Thoracic aorta (tissue), 2 donors: ENCODE data around the gene MIPOL1. TPM values are rescaled to one million over a fixed set of nuclear protein-coding genes. Genes with fewer than 3 reads are reported as not detected.

Experiments used
- ATAC-seq: fragments of 150-250 bp; one replicate; pipeline ENCODE4 v1.8.0; 2017; ENCODE audit warnings: low read depth; ENCODE audit not compliant: insufficient number of reproducible peaks, low FRiP score
- DNase-seq: peaks from one replicate; pipeline ENCODE4 v3.0.0-alpha.2; 2020; ENCODE audit warnings: low spot score
- H3K27ac ChIP-seq, 2 donors: fragments of 200-600 bp; sonication (generic); 1 replicate in 1 of 2; 2 replicates in 1 of 2; pipeline ENCODE4 v1.5.1; 2016; ENCODE audit warnings: mild to moderate bottlenecking in 2 of 2, moderate library complexity in 2 of 2
- H3K27me3 ChIP-seq: fragments of 200-600 bp; sonication (generic); replicated peaks from 2 replicates; pipeline ENCODE4 v1.6.0; 2016; ENCODE audit warnings: mild to moderate bottlenecking; ENCODE audit not compliant: insufficient read depth
- H3K36me3 ChIP-seq: fragments of 200-600 bp; sonication (generic); one replicate; pipeline ENCODE4 v1.5.1; 2016
- H3K4me1 ChIP-seq, 2 donors: fragments of 200-600 bp; sonication (generic); 1 replicate in 1 of 2; 2 replicates in 1 of 2; pipeline versions ENCODE4 v1.5.1 to v1.6.0; 2016; ENCODE audit warnings: low read depth in 2 of 2, mild to moderate bottlenecking in 1 of 2; ENCODE audit not compliant: control insufficient read depth in 1 of 2
- H3K4me3 ChIP-seq: fragments of 200-600 bp; sonication (generic); 2 replicates; pipeline ENCODE4 v1.5.1; 2016; ENCODE audit warnings: mild to moderate bottlenecking
- H3K9me3 ChIP-seq: fragments of 200-600 bp; sonication (generic); 2 replicates; pipeline ENCODE4 v1.5.1; 2016
- CTCF ChIP-seq: fragments of 200-600 bp; sonication (generic); IDR thresholded peaks from one replicate; pipeline ENCODE4 v1.5.1; 2019; ENCODE audit warnings: antibody characterized with exemption
- total RNA-seq, 2 donors: library from RNA; depleted of rRNA; stranded (reverse); fragments of >200 nt; gene quantifications; one replicate each; pipeline versions ENCODE4 v1.1.0 to v1.2.3, GENCODE V29; 2016

MIPOL1 gene
- total RNA-seq, 2 donors from 2014 or later: 13.1 to 16.8 TPM

GRCh38 chr14:37569729-37570128, 372.0 kb downstream of the MIPOL1 start:
- no peaks in the 10 kb centered on the region for H3K27me3 ChIP-seq
- H3K36me3 ChIP-seq: no peaks in the 10 kb centered on the region
- peaks cover 8 to 33% of the 10 kb centered on the region in 2 donors for H3K4me1 ChIP-seq
- no peak overlapping the region for H3K4me3 ChIP-seq
- no peak for TF ChIP-seq CTCF
- DNase-seq: no peak
- H3K9me3 ChIP-seq: no peaks in the 10 kb centered on the region
- no peak for ATAC-seq
- H3K27ac ChIP-seq: no peak overlapping the region

DNA sequence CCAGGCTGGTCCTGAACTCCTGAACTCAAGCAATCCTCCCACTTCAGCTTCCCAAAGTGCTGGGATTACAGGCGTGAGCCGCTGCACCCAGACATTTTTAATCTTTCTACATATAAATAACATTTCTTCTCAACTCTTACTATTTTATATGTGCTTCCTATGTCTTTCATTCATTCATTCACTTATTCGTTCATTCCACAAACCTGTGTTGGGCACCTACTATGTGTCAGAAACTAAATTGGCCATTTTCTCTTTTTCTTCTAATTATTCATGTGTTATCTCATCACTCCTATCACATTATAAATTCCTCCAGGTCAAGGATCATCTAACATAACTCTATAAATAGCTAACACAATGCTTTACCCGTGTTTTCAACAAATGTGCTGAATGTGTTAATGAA, 373.7 kb downstream of the MIPOL1 start:
- Histone ChIP-seq H3K4me3 (no peak overlapping the region), H3K9me3 (no peaks in the 10 kb centered on the region), H3K36me3 (no peaks in the 10 kb centered on the region), H3K4me1 (peaks cover 8 to 30% of the 10 kb centered on the region in 2 donors), H3K27ac (no peak overlapping the region), H3K27me3 (no peaks in the 10 kb centered on the region)
- no peak for ATAC-seq
- no peak for DNase-seq
- no peak for TF ChIP-seq CTCF

- H3K4me1 ChIP-seq: peaks cover 3 to 16% of the 10 kb centered on the region in 2 donors
- ATAC-seq (no peak), DNase-seq (no peak)
- no peak overlapping the region for H3K27ac ChIP-seq
- TF ChIP-seq CTCF: no peak
- H3K4me3 ChIP-seq: no peak overlapping the region
- H3K9me3 ChIP-seq: no peaks in the 10 kb centered on the region
- H3K36me3 ChIP-seq: no peaks in the 10 kb centered on the region
- no peaks in the 10 kb centered on the region for H3K27me3 ChIP-seq
These were observed 375.6 kb downstream of the MIPOL1 start for GRCh38 chr14:37573356-37573755.

GRCh38 chr14:37579274-37579673, 381.5 kb downstream of the MIPOL1 start:
- no peak for DNase-seq
- ATAC-seq: no peak
- no peaks in the 10 kb centered on the region for H3K36me3 ChIP-seq
- no peaks in the 10 kb centered on the region for H3K9me3 ChIP-seq
- H3K4me1 ChIP-seq: peaks cover 0 to 10% of the 10 kb centered on the region in 2 donors
- H3K27me3 ChIP-seq: peaks cover 17% of the 10 kb centered on the region
- no peak for TF ChIP-seq CTCF
- H3K4me3 ChIP-seq: no peak overlapping the region
- H3K27ac ChIP-seq: no peak overlapping the region

- peaks cover 0 to 16% of the 10 kb centered on the region in 2 donors for H3K4me1 ChIP-seq
- peaks cover 25% of the 10 kb centered on the region for H3K27me3 ChIP-seq
- no peak for ATAC-seq
- no peak overlapping the region for H3K4me3 ChIP-seq
- no peak for DNase-seq
- no peak for TF ChIP-seq CTCF
- no peak overlapping the region for H3K27ac ChIP-seq
- H3K36me3 ChIP-seq: no peaks in the 10 kb centered on the region
- H3K9me3 ChIP-seq: no peaks in the 10 kb centered on the region
These were observed 382.4 kb downstream of the MIPOL1 start for GRCh38 chr14:37580146-37580545.
